Adrenal gland (tissue), 12 donors: Measurements from ENCODE around the gene RTEL1. TPM values are rescaled to one million over a fixed set of nuclear protein-coding genes. Genes with fewer than 3 reads are reported as not detected.
"Not testable (repeated sequence)": the region's sequence is repeated elsewhere in the genome, so short reads cannot be mapped to it uniquely, and the experiment has no call there.

Experiments
- DNase-seq, 7 donors: peaks; one replicate each; pipeline ENCODE4 v3.0.0-alpha.2; 2019 to 2020
- H3K27ac ChIP-seq, 5 donors: fragments of 200-600 bp; sonication (generic) in 4 of 5; 1 replicate in 3 of 5; 2 replicates in 2 of 5; pipeline versions ENCODE4 v1.5.1 to v1.8.0; 2016 to 2020; ENCODE audit warnings: mild to moderate bottlenecking in 1 of 5
- H3K27me3 ChIP-seq: fragments of 200-600 bp; 2 replicates; pipeline ENCODE4 v1.8.0; 2021
- H3K36me3 ChIP-seq, 2 donors: fragments of 200-600 bp; replicated peaks in 1 of 2; 1 replicate in 1 of 2; 2 replicates in 1 of 2; pipeline versions ENCODE4 v1.5.1 to v1.8.0; 2018 to 2022
- H3K4me1 ChIP-seq, 2 donors: fragments of 200-600 bp; replicated peaks in 1 of 2; 1 replicate in 1 of 2; 2 replicates in 1 of 2; pipeline versions ENCODE4 v1.5.1 to v1.8.0; 2018 to 2021
- H3K4me3 ChIP-seq, 4 donors: fragments of 200-600 bp; sonication (generic) in 3 of 4; one replicate each; pipeline ENCODE4 v1.5.1; 2016 to 2018
- H3K9me3 ChIP-seq, 3 donors: fragments of 200-600 bp; sonication (generic) in 1 of 3; replicated peaks in 1 of 3; 1 replicate in 2 of 3; 2 replicates in 1 of 3; pipeline versions ENCODE4 v1.5.1 to v1.8.0; 2016 to 2021
- POLR2A ChIP-seq, 2 donors: fragments of 450-650 bp; IDR thresholded peaks; one replicate each; pipeline ENCODE4 v1.6.1; 2017; ENCODE audit warnings: antibody characterized with exemption in 2 of 2, mild to moderate bottlenecking in 2 of 2, moderate library complexity in 1 of 2
- WGBS, 4 donors: extraction: QIAGEN DNeasy Blood & Tissue Kit in 2 of 4; methylation state at CpG; one replicate each; pipeline versions ENCODE4 v1.1.5 to v1.1.7; 2013 to 2017; 5-methylcytosine and 5-hydroxymethylcytosine counted together
- intact Hi-C, 2 donors: fragments of 100-400 bp; cut with DNase I; formaldehyde crosslinking; loops; one replicate each; pipeline versions ENCODE4 v1.14.1 to v1.15.0; 2022 to 2023
- polyA plus RNA-seq, 3 donors: library from polyadenylated mRNA; stranded (reverse); fragments of 200-250 nt in 2 of 3; fragments of 350-450 nt in 1 of 3; fragmentation: Illumina TruSeq in 1 of 3; extraction: RNeasy Lipid Tissue Mini Kit (QIAGEN cat#74804) in 1 of 3; gene quantifications; one replicate each; pipeline ENCODE4 v1.2.3, GENCODE V29; 2013 to 2014
- total RNA-seq, 9 donors: library from RNA; depleted of rRNA in 4 of 9; stranded (reverse); fragments of >200 nt in 4 of 9; fragments of 120-200 nt in 1 of 9; fragmentation: NEBNext Ultra II Directional in 1 of 9; extraction: Animal tissue kit (Norgen Biotek cat#: 25700) in 1 of 9; gene quantifications; one replicate each; pipeline versions ENCODE4 v1.1.0 to v1.2.4, GENCODE V29; 2013 to 2023
- TF ChIP-seq, protein P1 (sequence below), 6 experiments: fragments of 450-650 bp in 4 of 6; fragments of 200-600 bp in 2 of 6; sonication (generic) in 1 of 6; IDR thresholded peaks; 1 replicate in 5 of 6; 2 replicates in 1 of 6; pipeline versions ENCODE4 v1.5.1 to v1.8.0; 2016 to 2021; ENCODE audit warnings: antibody characterized with exemption in 6 of 6, mild to moderate bottlenecking in 2 of 6, moderate library complexity in 1 of 6
- donor health status: healthy with polysubstance abuse.
- donor health status: Bipolar disorder and iron deficiency.
- donor health status: DM: yes; HTN: yes; CAD: no.
- donor health status: DM: no; HTN: no; CAD: no.
- donor health status: DM: no; HTN: no; CAD: no.
- donor health status: DM: yes; HTN: yes; CAD: no.

RTEL1 gene
- total and polyA plus RNA-seq, 12 donors = 9.4 to 110 (median 32.1) TPM

DNA sequence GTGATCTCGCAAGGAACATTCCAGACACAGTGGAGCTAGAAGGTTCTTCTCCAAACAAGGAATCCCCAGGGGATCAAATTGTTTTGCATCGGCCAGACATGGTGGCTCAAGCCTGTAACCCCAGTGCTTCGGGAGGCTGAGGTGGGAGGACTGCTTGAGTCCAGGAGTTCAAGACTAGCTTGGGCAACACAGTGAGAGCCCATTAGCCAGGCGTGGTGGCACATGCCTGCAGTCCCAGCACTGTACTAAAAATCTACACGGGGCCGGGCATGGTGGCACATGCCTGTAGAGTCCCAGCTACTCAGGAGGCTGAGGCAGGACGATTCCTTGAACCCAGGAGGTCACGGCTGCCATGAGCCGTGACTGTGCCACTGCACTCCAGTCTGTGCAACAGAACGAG is 46.5 kb upstream of the RTEL1 start:
- H3K4me3 ChIP-seq = no peak overlapping the region
- H3K27ac ChIP-seq = peak overlapping the region in 3 of 5 donors; percentile 63 to 82 (median 69)
- 80 to 90% (median 86%) methylated on average over 7 to 10 of the region's 10 CpGs for WGBS, 4 donors
- peaks cover 0 to 4% of the 10 kb centered on the region in 2 donors for H3K36me3 ChIP-seq
- no peak for TF ChIP-seq POLR2A (IDR thresholded peaks at IDR 0.05)
- TF ChIP-seq, protein P1, sequence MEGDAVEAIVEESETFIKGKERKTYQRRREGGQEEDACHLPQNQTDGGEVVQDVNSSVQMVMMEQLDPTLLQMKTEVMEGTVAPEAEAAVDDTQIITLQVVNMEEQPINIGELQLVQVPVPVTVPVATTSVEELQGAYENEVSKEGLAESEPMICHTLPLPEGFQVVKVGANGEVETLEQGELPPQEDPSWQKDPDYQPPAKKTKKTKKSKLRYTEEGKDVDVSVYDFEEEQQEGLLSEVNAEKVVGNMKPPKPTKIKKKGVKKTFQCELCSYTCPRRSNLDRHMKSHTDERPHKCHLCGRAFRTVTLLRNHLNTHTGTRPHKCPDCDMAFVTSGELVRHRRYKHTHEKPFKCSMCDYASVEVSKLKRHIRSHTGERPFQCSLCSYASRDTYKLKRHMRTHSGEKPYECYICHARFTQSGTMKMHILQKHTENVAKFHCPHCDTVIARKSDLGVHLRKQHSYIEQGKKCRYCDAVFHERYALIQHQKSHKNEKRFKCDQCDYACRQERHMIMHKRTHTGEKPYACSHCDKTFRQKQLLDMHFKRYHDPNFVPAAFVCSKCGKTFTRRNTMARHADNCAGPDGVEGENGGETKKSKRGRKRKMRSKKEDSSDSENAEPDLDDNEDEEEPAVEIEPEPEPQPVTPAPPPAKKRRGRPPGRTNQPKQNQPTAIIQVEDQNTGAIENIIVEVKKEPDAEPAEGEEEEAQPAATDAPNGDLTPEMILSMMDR (IDR thresholded peaks at IDR 0.05) = no peak
- no peak for DNase-seq
- intact Hi-C loops = loop anchor here in 1 of 2 donors (10.0 kb wide), 1 partner anchor 363 kb away; the partner anchor contains the start of gene SAMD10
- H3K9me3 ChIP-seq = no peaks in the 10 kb centered on the region
- no peaks in the 10 kb centered on the region for H3K27me3 ChIP-seq
- H3K4me1 ChIP-seq = peaks cover 8 to 16% of the 10 kb centered on the region in 2 donors

DNA sequence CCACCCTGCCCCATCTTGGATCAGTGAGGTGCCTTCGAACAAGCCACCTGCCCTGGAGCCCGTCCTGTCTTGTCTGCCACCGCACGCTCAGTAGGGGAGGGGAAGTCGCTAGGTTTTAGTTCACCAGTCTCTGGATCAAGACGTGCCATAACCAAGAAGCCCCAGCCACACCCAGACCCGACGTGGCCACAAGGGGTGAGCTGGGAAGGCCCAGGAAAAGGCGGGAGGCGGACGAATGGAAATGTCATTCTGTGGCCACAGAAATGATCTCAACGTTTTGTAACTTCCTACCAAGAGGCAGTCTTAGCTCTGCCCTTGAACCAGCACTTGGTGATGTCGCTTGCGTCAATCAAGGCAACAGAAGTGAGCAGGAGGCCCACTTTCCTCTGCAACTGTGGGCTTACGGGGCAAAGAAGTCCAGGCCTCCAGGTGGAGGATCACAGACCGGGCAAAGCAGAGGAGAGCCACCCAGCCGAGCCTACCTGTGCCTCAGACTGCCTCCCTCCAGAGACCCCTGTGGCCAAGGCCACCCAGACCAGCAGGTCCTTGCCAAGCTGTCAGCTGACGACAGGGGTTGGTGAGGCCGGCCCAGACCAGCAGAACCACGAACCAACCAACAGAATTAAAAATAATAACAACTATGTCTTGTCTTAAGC is 45.7 kb upstream of the RTEL1 start:
- TF ChIP-seq POLR2A (IDR thresholded peaks at IDR 0.05) = no peak
- TF ChIP-seq, protein P1 (IDR thresholded peaks at IDR 0.05) = peak in 2 of 6 experiments; percentile 22 to 31

DNA sequence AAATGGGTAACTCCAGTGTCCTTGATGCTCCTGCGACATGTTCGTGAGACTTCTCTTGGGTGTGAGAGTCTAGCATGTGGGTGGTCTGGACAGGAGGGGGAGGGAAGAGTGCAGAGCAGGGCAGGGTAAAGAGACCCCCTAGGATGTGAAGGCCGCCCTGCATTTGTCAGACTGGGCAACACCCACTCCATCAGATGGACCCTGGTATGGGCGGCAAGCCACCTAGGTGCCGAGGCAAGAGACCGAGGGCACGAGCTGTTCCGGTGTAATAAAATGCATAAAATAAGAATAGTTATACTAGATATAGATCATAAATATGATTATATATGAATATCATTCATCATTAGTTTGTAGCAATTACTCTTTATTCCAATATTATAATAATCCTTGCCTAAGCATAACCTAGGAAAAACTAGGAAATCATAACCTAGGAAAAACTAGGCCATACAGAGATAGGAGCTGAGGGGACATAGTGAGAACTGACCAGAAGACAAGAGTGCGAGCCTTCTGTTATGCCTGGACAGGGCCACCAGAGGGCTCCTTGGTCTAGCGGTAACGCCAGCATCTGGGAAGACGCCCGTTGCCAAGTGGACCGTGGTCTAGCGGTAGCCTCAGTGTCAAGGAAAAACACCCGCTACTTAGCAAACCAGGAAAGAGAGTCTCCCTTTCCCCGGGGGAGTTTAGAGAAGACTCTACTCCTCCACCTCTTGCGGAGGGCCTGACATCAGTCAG is 44.1 kb upstream of the RTEL1 start:
- H3K27me3 ChIP-seq, H3K9me3 ChIP-seq, H3K4me3 ChIP-seq, H3K27ac ChIP-seq: not testable (repeated sequence)
- TF ChIP-seq, protein P1 (IDR thresholded peaks at IDR 0.05) = peak; percentile 23 to 70 (median 38)
- intact Hi-C loops = loop anchor here in 1 of 2 donors (10.0 kb wide), 1 partner anchor 361 kb away; the partner anchor contains the start of gene SAMD10
- peak in 2 of 7 donors; percentile 59 to 61 for DNase-seq
- Histone ChIP-seq H3K4me1 (peaks cover 8 to 16% of the 10 kb centered on the region in 2 donors), H3K36me3 (peaks cover 0 to 26% of the 10 kb centered on the region in 2 donors)
- WGBS, 4 donors = 65 to 74% (median 69%) methylated on average over 15 to 18 of the region's 18 CpGs

More for the DNA sequence above, 45.7 kb upstream of the RTEL1 start:
- WGBS, 4 donors = 46 to 55% (median 51%) methylated on average over 16 to 20 of the region's 20 CpGs
- Histone ChIP-seq H3K27me3 (no peaks in the 10 kb centered on the region), H3K36me3 (peaks cover 0 to 11% of the 10 kb centered on the region in 2 donors), H3K4me3 (no peak overlapping the region), H3K4me1 (peaks cover 8 to 16% of the 10 kb centered on the region in 2 donors), H3K9me3 (no peaks in the 10 kb centered on the region), H3K27ac (peak overlapping the region; percentile 42 to 87 (median 69))
- intact Hi-C loops = loop anchor here in 1 of 2 donors (10.0 kb wide), 1 partner anchor 362 kb away; the partner anchor contains the start of gene SAMD10
- peak; percentile 44 to 89 (median 75) for DNase-seq
